Forelimb muscle (tissue), 1 donor: ENCODE results near the gene ARID4A. TPM values are rescaled to one million over a fixed set of nuclear protein-coding genes. Genes with fewer than 3 reads are reported as not detected.
"Not testable (repeated sequence)": the region's sequence is repeated elsewhere in the genome, so short reads cannot be mapped to it uniquely, and the experiment has no call there.

ENCODE experiments used
- DNase-seq: peaks from one replicate; pipeline ENCODE4 v3.0.0-alpha.2; 2013; ENCODE audit warnings: low read depth
- polyA plus RNA-seq: library from polyadenylated mRNA; unstranded; fragments of 120-200 nt; gene quantifications from one replicate; pipeline ENCODE4 v1.2.1, GENCODE V29; 2013; ENCODE audit not compliant: insufficient read length

ARID4A gene
- polyA plus RNA-seq, 1 donor = 14.2 TPM

GRCh38 chr14:58362798-58363412, 64.5 kb downstream of the ARID4A start:
- peak; percentile 6 for DNase-seq

DNA sequence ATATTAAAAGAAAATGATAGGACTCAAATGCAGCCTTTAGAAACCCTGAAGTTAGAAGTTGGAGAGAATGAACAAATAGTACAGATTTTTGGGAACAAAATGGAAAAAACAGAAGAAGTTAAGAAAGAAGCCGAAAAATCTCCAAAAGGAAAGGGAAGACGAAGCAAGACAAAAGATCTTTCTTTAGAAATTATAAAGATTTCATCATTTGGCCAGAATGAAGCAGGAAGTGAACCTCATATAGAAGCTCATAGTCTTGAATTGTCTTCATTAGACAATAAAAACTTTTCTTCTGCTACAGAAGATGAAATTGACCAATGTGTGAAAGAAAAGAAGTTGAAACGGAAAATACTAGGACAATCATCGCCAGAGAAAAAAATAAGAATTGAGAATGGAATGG, 66.0 kb downstream of the ARID4A start:
- DNase-seq = no peak

DNA sequence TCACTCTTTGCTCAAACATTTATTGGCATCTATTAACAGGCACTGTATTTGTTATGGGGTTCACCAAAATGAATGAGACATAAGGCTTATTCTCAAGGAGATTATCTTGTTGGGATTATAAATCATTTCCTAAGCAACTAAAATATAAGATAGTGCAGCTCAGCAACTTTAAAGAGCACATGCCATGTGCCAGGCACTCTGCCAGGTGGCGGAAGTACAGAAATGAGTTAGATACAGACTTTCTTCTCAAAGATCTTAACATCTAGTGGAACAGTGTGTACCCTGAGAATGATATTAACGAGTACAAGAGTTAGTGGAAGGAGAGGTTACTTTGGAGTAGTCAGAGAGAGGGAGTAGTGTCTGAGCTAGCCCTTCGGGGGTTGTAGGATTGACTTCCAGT, 68.9 kb downstream of the ARID4A start:
- DNase-seq = no peak

DNA sequence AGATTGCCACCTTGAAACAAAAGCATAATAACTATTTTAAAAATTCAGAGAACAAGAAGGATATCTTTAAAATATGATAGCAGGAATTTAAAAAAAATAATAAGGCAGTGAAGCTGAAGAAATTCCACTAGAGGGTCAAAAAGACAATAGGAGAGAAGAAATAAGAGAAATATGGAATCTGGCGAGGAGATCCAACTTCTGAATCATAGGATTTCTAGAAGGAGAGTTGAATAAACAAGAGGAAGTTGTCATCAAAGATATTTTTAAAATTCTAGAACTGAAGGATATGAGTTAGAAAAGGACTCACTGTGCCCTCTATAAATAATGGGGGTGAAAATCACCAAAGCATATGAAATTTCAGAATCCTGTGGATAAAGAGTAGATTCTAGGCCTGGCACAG, 70.6 kb downstream of the ARID4A start:
- DNase-seq = no peak

GRCh38 chr14:58376791-58377190, 78.4 kb downstream of the ARID4A start:
- no peak for DNase-seq

DNA sequence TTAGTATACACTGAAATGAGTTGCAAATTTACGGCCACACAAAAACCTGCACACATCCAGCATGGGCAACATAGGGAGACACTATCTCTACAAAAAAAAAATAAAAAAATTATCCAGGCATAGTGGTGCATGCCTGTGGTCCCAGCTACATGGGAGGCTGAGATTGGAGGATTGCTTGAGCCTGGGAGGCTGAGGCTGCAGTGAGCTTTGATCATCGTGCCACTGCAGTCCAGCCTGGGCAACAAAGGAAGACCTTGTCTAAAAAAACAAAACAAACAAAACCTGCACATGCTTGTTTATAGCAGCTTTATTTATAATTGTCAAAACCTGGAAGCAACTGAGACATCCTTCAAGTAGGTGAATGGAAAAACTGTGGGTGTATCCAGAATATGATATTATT, 92.5 kb downstream of the ARID4A start:
- no peak for DNase-seq

DNA sequence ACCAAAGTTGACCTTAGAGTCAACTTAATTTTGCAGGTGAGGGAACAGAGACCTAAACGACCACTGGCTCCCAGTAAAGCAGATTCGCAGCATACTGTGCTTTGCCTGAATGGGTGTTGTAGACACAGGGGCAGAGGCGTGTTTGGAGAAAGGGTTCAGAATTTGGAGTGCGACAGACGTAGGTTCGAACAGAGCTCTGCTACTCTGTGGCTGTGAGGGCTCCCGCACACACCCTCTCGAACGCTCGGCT, 97.1 kb downstream of the ARID4A start:
- no peak for DNase-seq

DNA sequence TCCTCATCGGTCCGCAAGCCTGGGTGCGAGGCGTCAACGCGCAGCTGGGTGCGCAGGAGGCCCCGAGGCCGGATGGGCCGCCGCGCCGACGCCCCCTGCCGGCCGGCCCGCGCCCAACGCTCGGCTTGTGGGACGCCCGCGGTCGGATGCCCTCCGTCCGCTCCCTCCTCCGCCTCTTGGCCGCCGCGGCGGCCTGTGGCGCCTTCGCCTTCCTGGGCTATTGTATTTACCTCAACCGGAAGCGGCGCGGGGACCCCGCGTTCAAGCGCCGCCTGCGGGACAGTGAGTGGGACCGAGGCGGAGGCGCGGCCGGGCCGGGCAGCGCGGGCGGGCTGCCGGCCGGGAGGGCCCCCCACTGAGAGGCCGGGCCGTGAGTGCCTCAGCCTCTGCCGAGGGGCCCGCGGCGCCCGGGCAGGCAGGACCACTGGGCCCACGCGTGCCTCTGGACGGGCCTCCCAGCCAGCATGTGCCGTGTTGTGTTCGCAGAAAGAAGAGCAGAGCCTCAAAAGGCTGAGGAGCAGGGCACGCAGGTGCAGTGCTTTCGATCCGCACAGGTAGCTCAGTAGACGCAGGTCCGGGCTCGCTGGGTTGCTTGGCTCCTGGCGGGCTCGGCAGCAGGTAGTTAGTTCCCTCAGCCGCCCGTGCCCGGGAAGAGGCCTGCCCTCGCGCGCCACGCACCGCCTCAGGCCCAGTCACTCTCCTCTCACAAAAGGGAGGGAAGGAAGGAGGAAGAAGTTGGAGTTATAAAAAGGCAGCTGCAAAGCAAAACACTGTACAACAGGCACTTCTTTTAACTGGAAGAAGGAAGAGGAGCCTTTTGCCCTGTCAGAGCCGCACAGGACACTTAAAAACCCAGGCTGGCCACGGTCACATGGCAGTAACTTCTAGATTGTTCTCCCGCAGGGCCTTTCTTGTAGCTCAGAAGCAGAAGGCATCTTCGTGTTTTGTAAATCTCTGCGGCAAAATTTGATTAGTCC, 97.7 kb downstream of the ARID4A start, which contains the start of gene TOMM20L:
Gene TOMM20L (plus strand): TSS at position 119 of the 977 bp plus-strand sequence. CDS start 28 bp downstream, at position 147.
- DNase-seq = peak; percentile 11

DNA sequence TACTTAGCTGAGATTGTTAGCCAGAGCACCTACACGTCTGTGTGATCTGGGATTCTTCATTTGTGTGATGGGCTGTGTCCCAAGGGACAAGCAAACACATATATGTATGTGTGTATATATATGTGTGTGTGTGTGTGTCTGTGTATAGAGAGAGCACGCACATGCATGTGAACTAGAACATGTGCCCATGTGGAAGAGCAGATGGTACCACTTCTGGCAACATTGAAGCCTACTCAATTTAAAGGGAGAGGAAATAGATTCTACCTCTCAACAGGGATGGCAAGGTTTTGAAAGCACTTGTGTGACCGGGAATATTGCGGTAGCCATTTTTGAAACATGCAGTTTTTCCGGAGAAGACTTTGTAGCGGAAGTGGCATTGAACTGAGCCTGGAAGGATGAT, 98.8 kb downstream of the ARID4A start:
- DNase-seq = no peak

DNA sequence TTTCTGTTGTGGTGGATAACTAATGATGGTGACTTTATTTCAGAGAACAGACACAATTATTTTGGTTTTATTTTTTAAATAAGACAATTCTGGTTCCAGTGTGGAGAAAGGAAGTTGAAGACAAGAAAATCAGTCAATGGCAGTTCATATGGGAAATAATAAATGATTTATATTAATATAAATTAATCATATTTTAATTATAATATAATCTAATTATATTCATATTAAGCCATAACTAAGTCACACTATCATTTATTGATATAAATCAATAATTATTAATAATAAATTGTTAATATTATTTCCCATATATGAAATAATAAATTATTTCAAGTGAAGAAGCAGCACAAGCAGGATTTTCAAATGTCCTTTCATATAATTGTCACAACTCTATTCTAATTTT, 100.1 kb downstream of the ARID4A start:
- DNase-seq = no peak

- no peak for DNase-seq
Measured at GRCh38 chr14:58398895-58399294, 100.5 kb downstream of the ARID4A start.

DNA sequence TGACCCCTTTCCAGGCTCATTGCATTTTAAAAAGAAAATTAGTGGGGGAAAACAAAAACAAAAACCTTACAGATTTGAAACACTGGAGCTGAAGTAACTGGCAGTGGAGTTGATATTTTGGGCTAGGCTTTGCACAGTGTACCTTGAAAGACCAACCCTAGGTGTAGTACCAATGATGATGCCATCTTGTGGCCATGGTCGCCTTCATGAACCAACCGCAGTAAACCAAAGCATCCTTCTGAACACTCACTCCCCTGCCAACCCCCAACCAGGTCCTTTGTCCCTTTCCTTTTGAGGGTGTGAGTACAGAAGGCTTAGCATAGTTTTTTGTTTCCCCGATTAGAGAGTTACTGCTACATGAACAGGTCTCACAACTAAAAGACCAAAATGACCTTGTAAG, 103.2 kb downstream of the ARID4A start:
- DNase-seq = no peak

DNA sequence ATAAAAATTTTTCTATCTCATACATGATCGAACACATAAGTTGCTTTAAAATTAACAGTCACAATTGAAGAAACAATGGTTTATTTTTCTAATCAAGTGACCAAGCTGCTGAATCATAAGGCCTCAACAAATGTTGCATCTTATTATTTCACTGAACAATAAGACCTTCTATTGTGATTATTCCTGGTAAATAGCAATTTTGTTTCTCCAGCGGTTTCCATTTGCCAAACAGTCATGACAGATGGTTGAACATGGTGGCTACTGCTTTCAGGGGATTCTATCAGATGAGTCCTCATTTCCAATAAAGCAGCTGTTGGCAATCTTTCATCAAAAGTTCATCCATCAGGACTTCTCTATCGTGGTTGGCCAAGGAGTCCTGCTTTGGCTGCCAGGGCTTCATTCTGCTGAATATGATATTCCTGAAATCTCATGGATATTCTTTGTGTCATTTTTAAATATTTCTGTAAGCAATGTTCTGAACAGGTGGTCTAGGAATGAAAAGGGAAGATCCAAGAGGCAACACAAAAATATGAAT, 110.4 kb downstream of the ARID4A start:
- DNase-seq = no peak

DNA sequence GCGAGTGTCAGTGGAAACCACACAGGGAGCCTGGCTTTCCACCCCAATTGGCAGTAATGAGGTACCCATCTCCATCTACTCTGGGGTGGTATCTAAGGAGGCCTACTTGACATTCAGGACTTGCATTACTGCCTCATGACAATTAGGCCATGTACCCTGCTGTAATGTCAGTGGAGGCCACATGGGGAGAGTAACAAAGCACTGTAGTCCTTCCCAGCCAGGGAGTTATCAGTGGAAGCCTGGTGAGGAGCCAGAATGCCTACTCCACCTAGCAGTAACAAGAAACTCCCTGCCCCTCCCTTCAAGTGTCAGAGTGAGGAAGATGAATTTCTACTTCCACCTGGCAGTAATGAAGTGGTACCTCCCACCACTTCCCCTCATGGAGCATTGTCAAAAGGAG, 116.5 kb downstream of the ARID4A start:
- DNase-seq = no peak

GRCh38 chr14:58415636-58416547, 117.5 kb downstream of the ARID4A start:
- no peak for DNase-seq

DNA sequence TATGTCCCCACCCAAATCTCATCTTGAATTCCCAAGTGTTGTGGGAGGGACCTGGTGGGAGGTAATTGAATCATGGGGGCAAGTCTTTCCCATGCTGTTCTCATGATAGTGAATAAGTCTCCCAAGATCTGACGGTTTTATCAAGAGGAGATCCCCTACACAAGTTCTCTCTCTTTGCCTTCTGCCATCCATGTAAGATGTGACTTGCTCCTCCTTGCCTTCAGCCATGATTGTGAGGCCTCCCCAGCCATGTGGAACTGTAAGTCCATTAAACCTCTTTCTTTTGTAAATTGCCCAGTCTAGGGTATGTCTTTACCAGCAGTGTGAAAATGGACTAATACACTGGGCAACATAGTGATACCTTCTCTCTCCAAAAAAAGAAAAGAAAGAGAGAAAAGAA, 118.6 kb downstream of the ARID4A start:
- not testable (repeated sequence) for DNase-seq

Other genes starting within 250 kb of the ARID4A start
- gene ARMH4, start 146.3 kb upstream of the ARID4A start, polyA plus RNA-seq = 6.8 TPM
- 66.4 TPM for gene ACTR10, start 98.4 kb upstream of the ARID4A start, polyA plus RNA-seq
- gene PSMA3, start 53.7 kb upstream of the ARID4A start, polyA plus RNA-seq = 96.6 TPM
- gene TOMM20L, start 97.4 kb downstream of the ARID4A start, polyA plus RNA-seq = 0.43 TPM
- 103 TPM for gene TIMM9, start 129.0 kb downstream of the ARID4A start, polyA plus RNA-seq
- 15.3 TPM for gene KIAA0586, start 129.2 kb downstream of the ARID4A start, polyA plus RNA-seq